WERI-Rb-1 (cell line): Measurements from ENCODE around the gene PDE6H.

Source experiments
- DNase-seq: peaks from one replicate; pipeline ENCODE4 v3.0.0-alpha.2; 2020
- H3K27ac ChIP-seq: fragments of 250-450 bp; sonication (Bioruptor Pico); 2 replicates; pipeline ENCODE4 v1.5.1; 2020; ENCODE audit warnings: mild to moderate bottlenecking, moderate library complexity
- H3K27me3 ChIP-seq: fragments of 250-450 bp; sonication (Bioruptor Pico); 2 replicates; pipeline ENCODE4 v1.5.1; 2021; ENCODE audit warnings: mild to moderate bottlenecking, low read depth, moderate library complexity; ENCODE audit not compliant: insufficient read depth, severe bottlenecking
- H3K36me3 ChIP-seq: fragments of 250-450 bp; sonication (Bioruptor Pico); 2 replicates; pipeline ENCODE4 v1.5.1; 2020; ENCODE audit warnings: mild to moderate bottlenecking, moderate library complexity
- H3K4me3 ChIP-seq: 2 replicates; pipeline ENCODE4 v1.5.1; 2011; ENCODE audit warnings: low read depth, mild to moderate bottlenecking, control low read depth, low read length
- H3K9me3 ChIP-seq: fragments of 250-450 bp; sonication (Bioruptor Pico); 2 replicates; pipeline ENCODE4 v1.5.1; 2021; ENCODE audit warnings: mild to moderate bottlenecking, moderate library complexity; ENCODE audit not compliant: severe bottlenecking
- CTCF ChIP-seq: IDR thresholded peaks from 2 replicates; pipeline ENCODE4 v1.5.1; 2011; ENCODE audit warnings: low read depth, mild to moderate bottlenecking, control low read depth, inconsistent platforms, low read length

PDE6H gene

DNA sequence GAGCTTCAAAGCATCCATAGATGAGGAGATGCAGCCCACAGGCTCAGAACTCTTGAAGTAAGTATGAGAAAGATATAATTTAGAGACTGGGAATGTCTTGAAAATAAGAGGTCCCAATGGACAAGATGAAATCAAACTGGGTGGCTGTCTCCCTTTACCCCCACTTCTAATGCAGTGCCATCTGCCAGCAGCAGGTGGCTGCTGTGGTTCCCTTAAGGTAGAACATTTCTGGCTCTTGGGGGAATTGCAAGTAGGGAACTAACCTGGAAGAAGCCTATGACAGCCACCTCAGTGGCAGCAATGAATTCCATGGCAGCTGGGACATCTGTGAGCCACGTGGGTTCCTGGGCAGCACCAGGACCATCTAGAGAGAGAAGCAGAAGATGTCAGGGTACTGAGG is 35.2 kb upstream of the PDE6H start:
- TF ChIP-seq CTCF, result peak; percentile 40; the same call in 1 of the 2 replicates
- DNase-seq, result peak; percentile 32
- Histone ChIP-seq H3K4me3 (no peak overlapping the region), H3K27ac (no peak overlapping the region), H3K36me3 (no peaks in the 10 kb centered on the region), H3K27me3 (no peaks in the 10 kb centered on the region), H3K9me3 (no peaks in the 10 kb centered on the region)

- Histone ChIP-seq H3K36me3 (no peaks in the 10 kb centered on the region), H3K4me3 (no peak within 1 kb of the TSS), H3K27ac (no peak within 1 kb of the TSS), H3K27me3 (no peaks in the 10 kb centered on the region), H3K9me3 (no peaks in the 10 kb centered on the region)
- DNase-seq, result no peak
- TF ChIP-seq CTCF, result no peak
Measured at GRCh38 chr12:14938301-14938700, 34.5 kb upstream of the PDE6H start, which contains the start of gene ERP27. Gene ERP27, minus strand, starts transcription at chr12:14938537. Its CDS starts 29 bp downstream, at chr12:14938508.

- no peaks in the 10 kb centered on the region for H3K36me3 ChIP-seq
- H3K27ac ChIP-seq, result no peak overlapping the region
- no peak for TF ChIP-seq CTCF
- H3K27me3 ChIP-seq, result no peaks in the 10 kb centered on the region
- no peak for DNase-seq
- H3K4me3 ChIP-seq, result no peak overlapping the region
- H3K9me3 ChIP-seq, result no peaks in the 10 kb centered on the region
Measured at GRCh38 chr12:14941369-14941768, 31.5 kb upstream of the PDE6H start.

DNA sequence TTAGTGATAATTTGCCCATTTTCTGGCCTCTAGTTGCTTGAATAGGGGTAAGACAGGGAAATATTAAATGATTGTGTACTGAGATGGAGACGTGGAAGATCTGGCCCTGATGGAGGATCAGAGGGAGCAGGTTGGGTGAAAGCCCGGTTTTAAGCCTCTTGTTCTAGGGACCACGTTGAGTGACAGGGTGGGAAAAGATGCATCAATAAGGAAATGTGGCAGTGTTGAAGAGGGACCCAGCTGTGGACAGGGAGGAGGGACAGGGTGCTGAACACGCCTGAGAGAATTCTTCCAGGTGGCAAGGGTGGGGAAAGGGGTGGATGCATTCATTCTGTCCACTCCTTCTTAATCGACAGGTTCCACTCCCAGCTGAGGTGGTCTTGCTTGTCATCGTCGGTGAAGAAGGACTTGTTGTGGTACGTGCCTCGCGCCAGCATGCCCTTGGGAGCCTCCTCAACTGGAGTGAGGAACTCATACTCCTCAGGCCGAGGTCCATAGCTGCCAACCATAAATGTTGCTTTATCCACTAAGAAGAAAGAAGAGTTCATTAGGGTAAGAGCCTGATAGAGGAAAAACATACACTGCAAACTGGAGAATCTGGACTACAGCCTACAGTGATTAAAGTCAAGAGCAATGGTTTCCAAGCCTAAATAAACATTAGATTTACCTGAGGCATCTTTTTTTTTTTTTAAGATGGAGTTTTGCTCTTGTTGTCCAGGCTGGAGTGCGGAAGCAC is 30.5 kb upstream of the PDE6H start:
- H3K27ac ChIP-seq, result no peak overlapping the region
- DNase-seq, result no peak
- no peaks in the 10 kb centered on the region for H3K9me3 ChIP-seq
- no peaks in the 10 kb centered on the region for H3K27me3 ChIP-seq
- no peak overlapping the region for H3K4me3 ChIP-seq
- no peak for TF ChIP-seq CTCF
- H3K36me3 ChIP-seq, result no peaks in the 10 kb centered on the region

DNA sequence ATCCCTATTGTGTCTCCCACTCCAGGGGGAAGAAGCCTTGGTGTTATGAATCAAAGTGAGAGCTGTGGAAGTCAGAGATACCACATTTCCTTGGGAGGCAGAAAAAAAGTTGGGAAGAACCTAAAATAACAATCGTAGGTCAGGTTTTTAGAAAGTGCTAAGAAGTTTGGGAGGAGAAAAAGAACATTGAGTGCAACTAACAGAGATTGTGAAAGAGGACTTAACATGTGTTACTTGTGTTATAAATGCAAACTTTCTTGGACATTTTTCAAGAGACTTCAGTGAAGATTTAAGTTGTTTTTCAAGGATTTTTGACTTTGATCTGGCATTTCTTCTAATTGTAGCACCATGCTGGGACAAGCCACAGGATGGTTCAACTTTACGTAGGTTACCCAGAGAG is 26.7 kb upstream of the PDE6H start:
- Histone ChIP-seq H3K27me3 (no peaks in the 10 kb centered on the region), H3K36me3 (no peaks in the 10 kb centered on the region), H3K4me3 (no peak overlapping the region), H3K9me3 (no peaks in the 10 kb centered on the region), H3K27ac (no peak overlapping the region)
- no peak for TF ChIP-seq CTCF
- DNase-seq, result no peak

- no peak for DNase-seq
- Histone ChIP-seq H3K27ac (no peak overlapping the region), H3K9me3 (no peaks in the 10 kb centered on the region), H3K4me3 (no peak overlapping the region), H3K36me3 (no peaks in the 10 kb centered on the region), H3K27me3 (no peaks in the 10 kb centered on the region)
- TF ChIP-seq CTCF, result no peak
Measured at GRCh38 chr12:14946861-14947260, 26.0 kb upstream of the PDE6H start.
